Measurements from ENCODE around the gene SLC4A7.
"Not testable (repeated sequence)": the region's sequence is repeated elsewhere in the genome, so short reads cannot be mapped to it uniquely, and the experiment has no call there.

Gene SLC4A7

DNA sequence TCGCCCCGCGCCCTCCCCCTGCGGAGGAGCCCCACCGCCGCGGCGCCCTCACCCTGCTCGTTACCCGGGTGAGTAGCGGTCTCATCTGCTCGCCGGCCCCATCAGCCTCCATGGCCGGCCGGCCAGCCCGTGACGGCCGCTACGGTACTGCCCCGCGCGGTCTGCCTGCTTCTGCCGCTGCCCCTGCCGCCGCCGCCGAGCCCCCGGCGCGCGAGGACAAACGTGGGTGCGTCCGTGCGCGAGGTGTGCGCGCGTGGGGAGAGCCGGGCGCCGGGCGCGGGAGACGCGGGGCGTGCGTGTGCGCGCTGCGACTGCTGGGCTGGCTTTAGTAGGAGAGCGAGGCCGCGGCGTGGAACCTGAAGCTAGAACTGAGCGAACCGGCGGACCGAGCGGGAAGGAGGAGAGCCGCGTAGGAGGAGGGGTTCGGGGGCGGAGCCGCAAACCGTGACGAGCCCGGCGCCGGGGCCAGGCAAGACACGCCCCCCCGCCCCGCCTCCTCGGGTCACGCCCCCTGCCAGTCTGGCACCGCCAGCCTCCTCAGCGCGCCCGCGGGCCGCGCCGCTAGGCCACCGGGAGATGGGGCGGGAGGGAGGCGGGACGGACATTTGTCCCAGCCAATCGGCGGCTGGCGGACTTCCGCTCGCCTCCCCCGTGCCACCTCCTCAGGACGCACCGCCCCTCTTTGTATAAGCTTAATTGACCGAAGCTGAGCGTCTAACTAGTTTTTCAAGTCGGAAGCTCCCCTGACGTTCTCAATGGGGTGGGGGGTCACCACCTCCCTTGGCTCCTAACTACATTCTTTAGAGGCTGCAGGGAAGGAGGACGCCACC is at the start of gene SLC4A7:
TSS of gene SLC4A7 (minus strand) at position 370 of the 830 bp plus-strand sequence. CDS start at position 112, 258 bp downstream.
- DNase-seq = peak; percentile 89

DNA sequence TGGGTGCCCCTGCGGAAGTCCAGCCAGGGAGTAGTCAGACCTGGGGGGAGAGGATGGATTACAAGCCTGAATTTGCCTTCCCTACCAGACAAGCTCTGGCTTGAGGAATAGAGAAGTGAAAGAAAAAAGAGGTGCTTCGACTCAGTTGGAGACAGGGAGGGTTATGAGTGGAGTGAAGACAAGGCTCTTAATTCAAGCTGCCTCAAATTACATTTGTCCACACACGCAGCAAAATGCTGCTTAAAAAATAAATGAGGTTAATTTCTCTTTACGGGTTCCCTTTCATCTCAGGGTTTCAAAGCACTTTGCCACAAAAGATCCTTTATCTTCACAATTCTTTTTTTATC is 49.0 kb upstream of the SLC4A7 start:
- peak; percentile 79 for DNase-seq

DNA sequence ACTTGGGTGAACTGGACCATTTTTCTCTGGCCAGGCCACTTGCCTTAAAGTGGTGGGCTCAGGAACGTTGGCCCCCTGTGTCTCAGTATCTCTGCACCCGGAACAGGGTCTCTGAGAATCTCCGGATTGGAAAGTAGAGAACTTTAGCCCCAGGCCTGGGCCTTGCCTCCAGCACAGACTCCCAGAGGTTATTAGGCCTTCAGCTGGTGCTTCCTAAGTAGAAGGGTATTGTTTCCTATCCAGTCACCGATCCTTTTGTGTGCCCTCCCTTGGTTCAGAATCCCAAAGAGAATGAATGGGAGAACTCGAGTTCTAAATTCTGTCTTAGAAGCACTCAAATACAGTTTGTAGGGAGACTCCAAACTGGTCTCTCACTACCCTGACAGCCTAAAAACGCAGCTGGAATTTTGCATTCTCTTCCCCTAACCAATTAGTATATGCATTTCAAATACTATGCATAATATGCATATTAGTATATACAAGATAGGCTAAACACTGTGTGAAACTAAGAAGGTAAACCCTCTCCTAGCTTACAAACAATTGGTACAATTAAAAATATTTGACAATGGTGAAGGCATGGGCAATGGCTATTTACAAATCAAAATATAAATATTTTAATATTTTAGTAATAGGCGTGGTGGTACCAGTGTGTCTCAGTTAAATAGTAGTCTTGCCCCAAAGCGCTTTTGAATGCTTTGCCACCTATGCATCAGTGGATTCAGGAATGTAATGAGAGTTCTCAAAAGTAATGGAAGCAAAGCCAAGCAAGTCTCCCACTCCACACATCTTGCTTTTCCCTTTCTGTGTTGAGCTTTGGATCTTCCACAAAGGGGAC is 48.5 kb upstream of the SLC4A7 start:
- no peak for DNase-seq

DNA sequence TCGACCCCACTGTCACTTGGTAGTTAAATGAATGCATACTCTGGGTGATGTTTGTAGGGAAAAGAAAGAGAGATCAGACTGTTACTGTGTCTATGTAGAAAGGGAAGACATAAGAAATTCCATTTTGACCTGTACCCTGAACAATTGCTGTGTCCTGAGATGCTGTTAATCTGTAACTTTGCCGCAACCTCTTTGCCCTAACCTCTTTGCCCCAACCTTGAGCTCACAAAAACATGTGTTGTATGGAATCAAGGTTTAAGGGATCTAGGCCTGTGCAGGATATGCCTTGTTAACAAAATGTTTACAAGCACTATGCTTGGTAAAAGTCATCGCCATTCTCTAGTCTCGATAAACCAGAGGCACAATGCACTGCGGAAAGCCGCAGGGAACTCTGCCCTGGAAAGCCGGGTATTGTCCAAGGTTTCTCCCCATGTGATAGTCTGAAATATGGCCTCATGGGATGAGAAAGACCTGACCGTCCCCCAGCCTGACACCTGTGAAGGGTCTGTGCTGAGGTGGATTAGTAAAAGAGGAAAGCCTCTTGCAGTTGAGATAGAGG is 47.1 kb upstream of the SLC4A7 start:
- DNase-seq = not testable (repeated sequence)

DNA sequence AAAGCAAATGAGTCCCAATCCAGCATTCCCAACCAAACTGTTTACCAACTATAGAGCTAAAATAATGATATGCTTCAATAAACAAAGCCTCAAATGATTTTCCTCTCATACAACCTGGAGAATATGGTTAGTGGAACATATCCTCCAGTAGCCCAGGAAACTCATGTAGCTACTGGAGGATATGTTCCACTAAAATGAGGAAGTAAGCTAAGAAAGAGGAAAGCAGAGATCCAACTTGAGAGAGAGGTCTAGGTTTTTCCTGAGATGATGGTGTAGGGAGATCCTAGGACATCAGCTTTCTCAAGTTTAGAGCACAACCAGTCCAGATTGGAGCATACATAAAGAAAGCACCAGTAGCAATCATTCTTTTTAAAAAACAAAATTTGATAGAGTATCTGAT is 44.6 kb upstream of the SLC4A7 start:
- DNase-seq = peak; percentile 64

DNA sequence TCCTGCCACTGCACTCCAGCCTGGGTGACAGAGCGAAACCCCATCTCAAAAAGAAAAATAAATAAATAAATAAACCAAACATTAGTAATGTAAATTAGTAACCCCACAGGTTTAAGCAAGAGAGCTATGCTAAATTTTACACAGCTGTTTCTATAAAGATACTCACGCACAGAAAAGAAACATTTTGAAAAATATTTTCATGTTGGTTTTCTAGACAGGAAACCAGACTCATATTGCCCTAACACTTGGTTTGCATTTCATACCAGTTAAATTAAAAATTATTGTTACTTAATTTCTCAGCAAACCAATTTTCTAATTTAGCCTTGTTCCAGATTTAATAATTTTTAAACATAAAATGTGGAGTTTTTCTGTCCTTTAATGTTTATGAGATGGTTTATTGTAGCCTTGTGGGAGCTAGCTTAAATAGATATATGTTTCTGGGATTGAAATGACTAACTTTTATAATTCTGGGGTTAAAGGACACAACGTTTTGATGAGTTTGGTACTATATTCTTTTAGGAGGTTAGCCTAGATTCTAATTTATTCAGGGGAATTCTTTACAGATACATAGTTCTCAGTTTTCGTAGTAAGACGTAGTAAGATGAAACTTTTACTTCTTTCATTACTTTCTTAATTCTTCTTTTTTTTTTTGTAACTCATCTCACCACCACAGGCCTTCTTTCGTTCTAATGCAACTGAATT is 42.6 kb upstream of the SLC4A7 start:
- no peak for DNase-seq

DNA sequence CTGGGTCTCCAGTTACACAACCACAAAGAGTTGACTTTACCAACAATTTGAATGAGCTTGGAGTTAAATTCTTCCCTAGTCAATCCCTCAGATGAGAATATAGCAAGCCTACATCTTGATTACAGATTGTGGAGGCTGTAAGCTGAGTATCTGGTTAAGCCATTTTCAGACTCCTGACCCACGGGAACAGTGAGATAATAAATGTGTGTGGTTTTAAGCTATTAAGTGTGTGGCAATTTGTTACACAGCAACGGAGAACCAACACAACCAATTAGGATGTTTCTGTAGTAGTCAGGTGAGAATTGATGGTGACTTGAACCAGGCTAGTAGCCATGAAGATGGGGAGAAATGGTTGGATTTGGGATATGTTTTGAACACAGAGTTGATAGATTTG is 37.7 kb upstream of the SLC4A7 start:
- no peak for DNase-seq

DNA sequence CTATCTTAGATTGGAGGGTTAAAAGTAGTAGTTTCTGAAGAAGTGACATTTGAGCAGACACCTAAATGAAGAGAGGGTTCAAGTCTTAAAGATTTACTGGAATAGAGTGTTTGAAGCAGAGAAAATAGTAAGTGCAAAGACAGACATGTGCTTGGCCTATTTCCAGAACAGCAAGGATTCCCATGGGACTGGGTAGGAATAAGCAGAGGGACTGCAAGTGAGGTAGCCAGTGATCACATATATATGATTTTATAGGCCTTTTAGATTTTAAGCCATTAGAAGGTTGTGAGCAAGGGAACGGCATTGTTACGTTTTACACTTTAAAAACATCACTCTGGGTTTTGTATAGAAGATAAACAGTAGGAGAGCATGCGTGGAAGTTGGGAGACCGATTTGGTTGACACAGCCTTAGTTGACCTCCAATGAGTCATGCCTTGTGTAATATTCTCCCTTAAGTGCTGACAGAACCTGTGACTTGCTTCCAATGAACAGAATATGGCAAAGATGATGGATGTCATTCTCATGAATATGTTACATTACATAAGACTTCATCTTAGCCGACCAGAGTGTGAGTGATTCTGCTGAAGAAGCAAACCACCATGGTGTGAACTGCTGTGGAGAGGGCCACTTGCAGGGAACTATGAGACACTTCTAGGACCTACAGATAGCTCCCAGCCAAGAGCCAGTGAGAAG is 37.1 kb upstream of the SLC4A7 start:
- DNase-seq = peak; percentile 99

DNA sequence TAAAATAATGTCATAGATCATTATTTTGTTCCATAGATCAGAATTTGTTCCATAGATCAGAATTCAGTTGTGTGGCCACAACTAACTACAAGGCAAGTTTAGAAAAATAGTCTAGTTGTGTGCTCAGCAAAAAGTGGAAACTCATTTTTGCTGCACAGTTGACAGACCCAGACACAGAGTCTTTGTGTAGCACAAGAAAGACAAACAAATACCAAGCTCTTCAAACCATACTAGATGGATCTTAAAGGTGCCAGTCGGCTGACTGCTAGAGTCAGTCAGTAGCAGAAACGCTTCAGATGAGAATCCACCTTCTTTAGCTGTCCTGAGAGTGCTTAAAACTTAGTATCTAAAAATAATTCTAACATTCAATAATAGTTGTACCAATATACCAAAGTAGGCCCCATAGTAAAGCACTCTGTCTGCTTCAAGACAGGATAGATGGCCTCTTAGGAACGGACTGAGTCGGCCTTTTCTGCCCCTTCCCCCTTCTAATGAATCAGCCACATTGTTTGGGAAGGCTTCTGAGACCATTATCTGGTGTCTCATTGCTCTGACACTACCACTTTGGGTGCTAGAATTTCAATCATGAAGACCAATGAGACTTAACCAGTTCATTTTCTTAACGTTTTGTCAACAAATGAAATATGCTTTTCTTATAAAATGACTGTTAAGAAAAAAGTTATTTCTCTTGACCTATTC is 27.7 kb upstream of the SLC4A7 start:
- DNase-seq = no peak

DNA sequence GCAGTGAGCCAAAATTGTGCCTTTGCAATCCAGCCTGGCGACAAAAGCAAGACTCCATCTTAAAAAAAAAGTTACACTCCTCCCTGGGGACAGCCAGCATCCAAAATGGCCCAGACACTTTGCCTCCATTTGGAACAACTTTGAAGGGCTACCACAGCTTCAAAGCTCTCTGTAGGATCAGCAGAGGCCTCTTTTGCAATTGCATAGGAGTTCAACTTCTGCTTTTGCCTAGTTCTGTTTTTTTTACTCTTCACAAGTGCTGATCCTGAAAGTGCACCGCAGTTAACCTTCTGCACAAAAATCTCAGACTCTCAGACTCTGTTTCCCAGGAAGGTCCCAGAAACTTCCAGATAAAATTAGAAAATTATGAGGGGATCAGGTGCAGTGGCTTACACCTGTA is 25.2 kb upstream of the SLC4A7 start:
- DNase-seq = peak; percentile 93

DNA sequence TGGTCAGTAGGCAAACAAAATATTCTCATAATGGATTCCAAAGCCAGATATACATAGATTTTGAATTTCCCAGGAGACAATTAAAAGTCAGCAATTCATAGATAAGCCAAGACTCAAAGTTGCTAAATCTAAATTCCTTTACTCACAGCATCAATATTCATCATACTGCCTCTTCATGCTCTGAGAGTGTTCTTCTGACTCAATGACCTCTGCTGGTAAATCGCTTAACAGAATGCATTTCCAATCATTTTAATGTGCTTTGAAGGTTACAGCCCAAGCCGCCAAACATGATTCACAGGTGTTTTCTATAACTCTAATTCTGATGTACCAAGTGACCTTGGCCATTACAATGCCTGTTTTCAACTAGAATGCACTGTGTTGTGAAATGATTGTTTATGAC is 24.2 kb upstream of the SLC4A7 start:
- DNase-seq = no peak

DNA sequence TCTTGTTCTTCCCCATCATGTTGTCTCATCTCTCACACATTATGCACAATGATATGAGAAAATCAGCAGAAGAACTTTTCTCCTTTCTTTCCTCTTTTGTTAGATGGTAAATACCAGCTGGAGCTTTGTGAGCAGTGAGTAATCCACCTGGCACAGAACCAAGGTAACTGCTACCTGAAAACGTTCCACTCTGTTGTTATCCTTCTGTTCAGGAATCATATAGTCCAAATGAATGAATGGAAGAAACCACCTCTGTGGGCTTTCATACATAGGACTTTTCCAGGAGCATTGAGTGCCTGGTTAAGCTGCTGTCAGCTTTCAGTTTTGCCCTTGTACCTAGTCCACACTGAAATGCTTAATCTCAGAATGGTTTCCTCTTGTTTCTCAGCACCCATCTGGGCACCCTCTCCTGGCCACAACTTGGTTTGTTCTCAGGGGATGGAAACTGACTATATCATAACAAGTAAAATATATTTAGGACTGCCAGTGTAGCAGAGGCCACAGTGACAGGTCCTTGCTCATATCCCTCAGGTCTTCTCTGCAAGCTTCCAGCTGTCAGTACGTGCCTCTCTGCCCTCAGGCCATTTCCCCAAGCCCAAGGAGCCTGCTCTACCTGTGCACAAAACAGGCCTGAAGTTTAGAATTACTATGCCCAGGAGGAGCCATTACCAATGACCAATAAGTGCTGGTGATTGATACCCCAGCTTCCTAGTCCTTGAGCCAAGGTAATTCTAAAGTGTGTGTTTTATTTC is 23.5 kb upstream of the SLC4A7 start:
- no peak for DNase-seq

DNA sequence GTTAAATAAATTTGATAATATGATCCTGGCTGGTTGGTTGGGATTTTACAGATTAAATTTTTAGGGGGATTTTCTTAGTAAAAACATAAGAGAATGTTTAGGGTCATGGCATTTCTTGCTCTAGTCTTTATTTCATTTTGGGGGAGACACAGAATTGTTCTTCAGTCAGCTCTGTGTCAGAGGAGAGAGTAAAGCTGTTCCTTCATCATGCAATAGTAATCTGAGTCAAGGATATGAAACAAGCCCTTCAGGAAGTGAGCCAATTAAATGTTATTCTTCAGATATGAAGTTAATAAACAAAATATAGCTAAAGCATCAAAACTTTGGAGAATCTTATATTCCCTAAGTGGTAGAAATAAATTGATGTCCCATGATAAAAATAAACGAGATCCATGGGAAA is 22.9 kb upstream of the SLC4A7 start:
- no peak for DNase-seq

DNA sequence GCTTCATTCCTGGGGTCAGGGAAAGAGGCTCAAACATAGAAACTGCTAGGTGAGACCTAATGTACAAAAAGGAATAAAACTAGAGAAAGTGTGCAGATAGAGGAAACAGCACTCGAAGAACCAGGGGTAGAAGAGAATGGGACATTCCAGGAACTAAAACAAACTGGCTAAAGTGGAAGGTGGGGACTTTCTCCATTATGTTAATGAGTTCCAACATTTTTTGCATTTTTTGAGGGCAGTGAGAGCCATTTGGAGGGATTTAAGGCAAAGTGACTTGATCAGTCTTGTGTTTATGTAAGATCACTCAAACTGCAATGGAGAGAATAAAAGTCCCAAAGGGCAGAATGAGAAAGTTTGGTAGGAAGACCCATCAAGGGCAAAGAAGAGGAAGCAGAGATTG is 20.6 kb upstream of the SLC4A7 start:
- DNase-seq = no peak

DNA sequence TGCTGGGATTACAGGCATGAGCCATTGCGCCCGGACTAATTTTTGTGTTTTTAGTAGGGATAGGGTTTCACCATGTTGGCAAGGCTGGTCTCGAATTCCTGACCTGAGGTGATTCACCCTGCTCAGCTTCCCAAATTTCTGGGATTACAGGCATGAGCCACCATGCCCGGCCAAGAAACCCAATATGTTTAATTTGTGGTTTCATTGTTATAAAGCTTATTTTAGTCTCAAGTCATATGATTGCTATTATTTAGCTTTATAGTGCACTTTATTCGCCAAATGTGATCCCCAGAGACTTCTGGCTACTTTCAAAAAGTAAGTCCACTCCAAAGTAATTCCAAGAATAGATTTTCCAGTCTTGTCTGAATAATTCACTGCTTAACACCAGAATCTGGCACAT is 19.3 kb upstream of the SLC4A7 start:
- no peak for DNase-seq

DNA sequence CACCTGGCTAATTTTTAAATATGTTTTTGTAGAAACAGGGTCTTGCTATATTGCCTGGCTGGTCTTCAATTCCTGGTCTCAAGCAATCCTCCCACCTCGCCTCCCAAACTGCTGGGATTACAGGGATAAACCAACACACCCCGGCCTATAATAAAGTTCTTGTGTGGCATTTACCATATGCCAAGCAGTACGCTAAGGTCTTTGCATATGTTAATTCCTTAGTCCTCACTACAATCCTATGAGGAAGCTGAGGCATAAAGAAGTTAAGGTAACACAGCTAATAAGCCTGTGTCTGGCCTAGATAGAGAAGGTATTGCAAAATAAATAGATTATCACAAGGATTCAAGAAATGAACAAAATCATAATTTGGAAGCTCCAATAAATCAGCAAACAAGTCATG is 17.6 kb upstream of the SLC4A7 start:
- DNase-seq = no peak

DNA sequence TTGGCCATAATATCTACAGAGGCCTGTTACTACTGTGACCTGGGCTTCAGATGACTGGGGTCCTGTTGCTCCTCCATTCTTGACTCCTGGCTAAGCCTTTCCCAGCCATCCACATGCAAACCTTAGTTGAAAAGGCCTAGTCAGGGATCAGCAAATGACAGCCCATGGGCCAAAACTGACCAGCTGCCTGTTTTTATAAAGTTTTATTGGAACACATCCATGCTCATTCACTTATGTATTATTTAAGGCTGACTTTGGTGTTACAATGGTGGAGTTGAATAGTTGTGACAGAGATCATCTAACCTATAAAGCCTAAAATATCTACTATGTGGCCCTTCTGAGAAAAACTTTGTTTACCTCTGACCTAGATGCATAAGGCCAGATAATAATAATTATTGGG is 16.8 kb upstream of the SLC4A7 start:
- DNase-seq = no peak

DNA sequence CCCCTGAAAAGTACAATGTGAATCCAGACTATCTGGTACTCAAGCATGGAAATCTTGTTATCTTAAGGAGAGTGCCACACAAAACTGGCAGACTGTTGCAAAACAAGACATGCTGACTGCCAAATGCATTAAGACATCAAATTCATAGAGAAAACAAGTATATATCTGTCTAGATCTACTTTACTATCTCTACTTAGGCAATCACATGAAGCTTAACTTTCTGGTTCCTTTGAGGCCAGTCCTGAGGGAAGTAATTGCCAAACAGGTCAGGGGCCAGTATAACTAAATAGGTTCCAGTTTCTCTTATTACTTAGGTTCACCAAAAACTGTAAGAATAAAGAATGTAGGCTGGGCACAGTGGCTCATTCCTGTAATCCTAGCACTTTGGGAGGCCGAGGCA is 15.9 kb upstream of the SLC4A7 start:
- peak; percentile 47 for DNase-seq

DNA sequence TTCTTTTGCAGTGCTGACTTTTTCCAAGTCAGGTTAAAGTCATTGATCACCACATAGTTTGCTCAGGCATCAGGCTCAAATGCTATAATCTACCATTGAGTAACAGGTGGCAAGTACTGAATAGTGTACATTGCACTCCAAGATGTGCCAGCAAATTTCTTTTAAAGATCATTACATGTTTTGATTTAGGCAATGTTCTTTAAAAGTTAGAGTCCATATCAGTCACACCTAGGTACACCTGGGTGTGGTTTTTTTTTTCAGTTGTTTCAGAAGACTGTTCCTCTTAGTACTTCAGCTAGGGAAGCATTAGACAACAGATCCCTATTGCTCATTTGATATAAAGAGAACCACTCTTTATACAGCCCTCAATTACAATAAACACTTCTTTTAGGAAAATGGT is 10.6 kb upstream of the SLC4A7 start:
- no peak for DNase-seq

DNA sequence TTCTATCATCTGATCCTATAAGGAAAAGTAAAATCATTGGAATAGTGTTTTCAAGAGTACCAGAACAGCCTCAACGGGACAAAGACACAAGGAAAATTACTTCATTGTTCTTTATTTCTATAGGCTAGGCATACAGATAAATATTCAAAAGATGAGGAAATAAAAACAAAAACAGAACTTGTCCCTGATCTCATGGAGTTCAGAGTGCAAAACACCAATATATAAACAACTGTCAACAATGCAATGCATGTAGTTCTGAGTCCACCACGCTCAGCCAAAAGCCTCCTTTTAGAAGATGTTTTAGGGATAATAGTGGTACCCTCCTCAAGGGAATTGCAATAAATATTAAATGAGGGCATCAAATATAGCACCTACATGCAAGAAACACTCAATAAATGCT is 4.6 kb upstream of the SLC4A7 start:
- DNase-seq = no peak

DNA sequence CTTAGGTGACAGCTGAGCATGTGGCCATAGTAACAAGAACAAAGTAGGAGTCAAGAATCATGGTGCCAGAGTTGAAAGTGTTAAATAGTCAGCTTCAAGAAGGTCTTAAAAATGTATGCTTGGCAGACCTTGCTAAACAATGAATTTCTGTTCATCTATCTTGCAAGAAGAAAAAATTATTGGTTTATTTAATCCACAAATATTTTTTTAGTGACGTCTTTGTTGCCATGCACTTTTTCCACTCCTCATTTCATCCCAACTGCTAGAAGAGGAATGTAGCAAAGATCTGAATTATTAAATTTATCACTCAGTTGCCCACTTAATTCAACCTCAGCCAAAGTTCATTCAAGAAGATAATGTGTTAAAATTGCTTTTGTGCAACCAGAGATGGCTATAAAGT is 3.2 kb upstream of the SLC4A7 start:
- DNase-seq = no peak

All from MV-4-11 (cell line).